HS-27A (cell line): Measurements from ENCODE around the gene GLDN.

Source experiments
- DNase-seq: peaks from one replicate; pipeline ENCODE4 v3.0.0-alpha.2; 2012; ENCODE audit warnings: low read depth, missing footprints

The GLDN gene

GRCh38 chr15:51322621-51323296 is 18.7 kb upstream of the GLDN start:
- no peak for DNase-seq

GRCh38 chr15:51323749-51324148 is 17.7 kb upstream of the GLDN start:
- DNase-seq = no peak

DNA sequence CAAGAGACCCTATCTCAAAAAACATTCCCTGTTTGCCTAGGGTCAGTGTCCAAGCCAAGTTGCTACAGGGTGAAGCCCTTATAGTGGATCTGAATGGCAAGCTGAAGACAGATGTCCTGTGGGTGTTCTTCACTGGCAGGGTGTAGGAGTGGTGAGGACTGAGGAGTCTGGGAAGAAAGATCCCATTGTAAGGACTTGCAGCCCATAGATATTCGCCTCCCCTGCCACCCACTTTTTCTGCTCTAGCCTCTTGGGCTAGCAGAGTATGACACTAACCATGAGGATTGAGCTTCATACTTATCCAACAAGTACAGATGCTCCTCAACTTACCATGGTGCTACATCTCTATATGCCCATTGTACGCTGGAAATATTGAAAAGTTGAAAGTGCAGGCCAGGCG is 16.3 kb upstream of the GLDN start:
- no peak for DNase-seq

DNA sequence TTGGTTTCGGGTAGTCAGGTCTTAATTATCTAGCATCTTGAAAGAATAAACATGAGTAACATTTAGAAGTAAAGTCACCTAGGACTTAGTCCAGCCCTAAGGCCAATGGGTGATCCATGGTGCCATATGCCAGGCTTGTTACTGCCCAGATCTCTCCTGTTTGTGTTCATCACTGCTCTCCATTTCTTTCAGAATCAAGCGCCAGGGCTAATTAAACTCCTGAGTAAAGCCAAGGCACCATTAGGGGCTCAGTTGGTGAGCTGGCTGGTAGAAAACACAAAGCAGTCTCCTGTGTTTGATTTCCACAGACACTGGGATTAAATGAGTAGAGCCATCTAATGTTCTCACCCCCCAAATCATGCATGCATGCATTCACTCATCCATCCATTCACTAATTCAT is 14.4 kb upstream of the GLDN start:
- no peak for DNase-seq

DNA sequence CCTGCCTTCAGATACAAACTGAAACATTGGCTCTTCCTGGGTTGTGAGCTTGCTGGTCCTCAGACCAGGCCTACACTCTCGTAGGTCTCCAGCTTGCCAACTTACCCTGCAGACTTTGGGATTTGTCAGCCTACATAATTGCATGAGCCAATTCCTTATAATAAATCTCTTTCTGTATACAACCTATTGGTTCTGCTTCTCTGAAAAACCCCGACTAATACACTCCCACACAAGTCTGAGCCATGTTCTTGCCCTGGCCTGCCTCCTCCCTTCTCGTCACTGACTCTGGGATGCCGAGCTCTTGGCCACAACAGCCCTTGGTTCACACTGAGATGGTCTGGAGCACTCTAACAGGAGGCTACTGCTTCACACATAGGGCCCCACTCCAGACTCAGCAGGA is 12.5 kb upstream of the GLDN start:
- DNase-seq = no peak

DNA sequence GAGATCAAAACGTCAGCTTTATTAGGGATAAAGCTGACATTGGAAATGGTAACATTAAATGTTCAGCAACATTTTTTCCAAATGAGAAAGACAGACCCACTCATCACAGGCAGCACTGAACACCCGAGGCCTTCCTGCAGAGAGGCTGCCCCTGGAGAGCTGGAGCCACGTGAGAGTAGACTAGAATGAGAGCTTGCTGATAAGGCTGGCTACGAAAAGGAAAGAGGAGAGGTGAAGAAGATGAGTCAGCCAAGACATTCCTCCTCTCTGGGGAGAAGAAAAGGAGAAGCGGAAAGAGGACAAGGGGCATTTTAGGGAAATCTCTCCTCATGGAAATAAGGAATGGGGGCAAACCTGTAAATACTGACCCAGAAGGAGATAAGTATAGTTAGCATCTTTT is 10.3 kb upstream of the GLDN start:
- no peak for DNase-seq

GRCh38 chr15:51332206-51333147 is 9.0 kb upstream of the GLDN start:
- no peak for DNase-seq

- no peak for DNase-seq
Observed at GRCh38 chr15:51333571-51333970, 7.9 kb upstream of the GLDN start.

GRCh38 chr15:51334011-51334451 is 7.4 kb upstream of the GLDN start:
- DNase-seq = no peak

GRCh38 chr15:51335087-51335486 is 6.4 kb upstream of the GLDN start:
- DNase-seq = no peak

GRCh38 chr15:51335538-51336410 is 5.7 kb upstream of the GLDN start:
- no peak for DNase-seq

- DNase-seq = no peak
Observed at GRCh38 chr15:51338496-51338895, 3.0 kb upstream of the GLDN start, which contains the start of gene CYP19A1. CYP19A1 (minus strand) TSS chr15:51338596; CDS start chr15:51242912, 95,684 bp downstream.

DNA sequence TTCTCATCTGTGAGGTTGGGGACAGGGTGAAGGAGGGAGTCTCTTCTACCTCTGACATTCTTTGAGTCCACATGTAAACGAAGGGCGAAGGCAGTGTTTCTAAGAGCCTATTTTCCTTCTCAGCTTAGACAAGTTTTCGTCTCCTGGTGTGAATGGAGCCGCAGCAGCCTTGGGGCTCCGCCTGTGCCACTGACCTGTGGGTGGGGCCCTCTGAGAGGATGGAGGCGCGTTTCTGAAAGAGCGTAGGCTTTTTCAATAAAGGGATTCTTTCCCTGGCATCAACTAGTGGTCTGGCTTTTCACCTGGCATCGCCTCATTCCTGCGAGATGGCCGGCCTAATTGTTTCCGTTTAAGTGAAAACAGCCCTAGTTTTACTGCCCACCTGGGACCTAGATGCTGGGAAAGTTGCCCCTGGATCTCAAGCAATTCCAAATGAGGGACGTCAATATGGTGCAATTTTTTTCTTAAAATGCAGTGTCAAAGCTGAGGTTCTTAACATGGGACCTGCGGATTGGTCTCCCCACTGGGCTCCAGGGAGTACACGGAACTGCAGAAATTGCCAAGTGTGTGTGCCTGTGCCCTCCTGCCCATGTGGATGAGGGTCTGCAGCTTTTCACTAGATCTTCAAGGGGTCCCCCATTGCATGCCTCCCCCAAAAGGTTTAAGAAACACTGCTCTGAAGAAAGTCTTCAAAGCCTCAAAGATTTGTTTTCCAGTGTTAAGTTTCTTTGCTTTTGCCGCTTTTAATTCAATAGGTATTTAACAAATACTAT is 958 bp downstream of the GLDN start:
- no peak for DNase-seq

DNA sequence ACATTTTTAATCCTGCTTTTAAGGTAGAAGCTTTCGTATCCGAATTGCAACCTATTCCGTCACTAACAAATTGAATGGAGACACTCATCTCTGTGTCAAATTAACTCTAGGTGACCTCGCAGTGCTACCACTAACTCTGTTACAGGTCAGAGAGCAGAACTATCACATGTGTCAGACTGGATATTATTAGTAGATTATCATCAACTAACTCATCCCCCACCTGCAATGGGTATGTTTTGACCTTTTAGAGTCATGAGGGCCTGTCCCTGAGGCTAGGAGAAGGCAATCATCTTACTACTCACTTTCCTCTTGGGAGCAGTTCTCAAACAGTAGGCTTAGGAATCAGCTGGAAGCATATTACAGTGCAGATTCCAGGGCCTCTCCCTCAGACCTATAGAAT is 2.0 kb downstream of the GLDN start:
- DNase-seq = no peak

DNA sequence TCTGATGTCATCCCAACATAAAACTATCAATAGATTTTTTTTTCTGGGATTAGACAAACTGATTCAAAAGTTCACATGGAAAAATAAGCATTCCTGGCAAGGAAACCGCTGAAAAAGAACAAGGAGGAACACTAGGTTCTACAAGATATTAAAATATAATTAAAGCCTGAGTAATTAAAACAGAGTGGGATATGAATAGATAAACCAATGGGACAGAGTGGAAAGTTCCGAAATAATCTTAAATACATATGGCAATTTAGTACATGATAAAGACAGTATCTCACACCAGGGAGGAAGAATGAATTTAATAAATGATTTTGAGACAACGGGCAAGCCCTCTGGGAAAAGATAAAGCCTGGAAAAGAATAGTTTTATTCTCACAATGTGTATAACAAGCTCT is 4.7 kb downstream of the GLDN start:
- DNase-seq = no peak

DNA sequence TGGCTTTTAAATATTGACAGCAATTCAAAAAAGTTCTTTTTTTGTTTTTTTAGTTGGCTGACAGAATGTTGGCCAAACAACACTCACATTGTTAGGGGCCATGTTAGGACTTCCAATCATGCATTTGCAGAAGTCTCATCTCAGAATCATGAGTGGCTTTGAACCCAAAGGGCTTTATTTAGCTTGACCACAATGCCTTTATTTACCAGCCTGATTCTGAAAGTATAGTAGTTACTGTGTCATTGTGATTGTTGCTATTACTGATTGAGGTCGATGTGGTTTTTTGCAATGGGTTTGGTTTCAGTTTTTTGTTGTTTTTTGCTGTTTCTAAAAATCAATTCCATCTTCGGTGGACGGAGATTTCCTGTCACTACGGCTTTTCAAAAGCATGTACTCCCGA is 7.2 kb downstream of the GLDN start:
- DNase-seq = no peak

DNA sequence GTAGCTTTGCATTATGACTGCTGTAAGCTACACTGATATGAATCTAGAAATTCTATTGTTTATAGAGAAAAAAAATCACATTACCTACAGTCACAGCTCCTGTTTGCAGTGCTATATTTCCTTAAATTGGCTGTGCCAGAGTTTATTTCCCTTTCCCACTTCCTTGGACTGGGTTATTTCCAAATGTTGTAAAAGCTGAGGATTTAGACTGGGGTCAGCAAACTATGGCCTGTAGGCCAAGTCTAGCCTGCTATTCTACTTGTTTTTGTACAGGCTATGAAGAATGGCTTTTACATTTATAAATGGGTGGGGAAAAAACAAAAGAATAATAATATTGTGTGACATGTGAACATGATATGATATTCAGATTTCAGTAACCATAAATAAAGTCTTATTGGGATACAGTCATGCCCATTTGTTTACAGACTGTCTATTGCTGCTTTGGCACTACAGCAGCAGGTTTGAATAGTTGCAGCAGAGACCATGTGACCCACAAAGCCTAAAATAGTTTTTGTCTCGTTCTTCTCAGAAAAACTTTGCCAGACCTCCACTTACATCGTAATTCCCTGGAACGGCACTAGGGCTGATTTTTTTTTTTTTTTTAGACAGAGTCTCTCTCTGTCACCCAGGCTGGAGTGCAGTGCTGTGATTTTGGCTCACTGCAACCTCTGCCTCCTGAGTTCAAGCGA is 7.8 kb downstream of the GLDN start:
- DNase-seq = no peak

- no peak for DNase-seq
Observed at GRCh38 chr15:51350723-51351122, 9.3 kb downstream of the GLDN start.

DNA sequence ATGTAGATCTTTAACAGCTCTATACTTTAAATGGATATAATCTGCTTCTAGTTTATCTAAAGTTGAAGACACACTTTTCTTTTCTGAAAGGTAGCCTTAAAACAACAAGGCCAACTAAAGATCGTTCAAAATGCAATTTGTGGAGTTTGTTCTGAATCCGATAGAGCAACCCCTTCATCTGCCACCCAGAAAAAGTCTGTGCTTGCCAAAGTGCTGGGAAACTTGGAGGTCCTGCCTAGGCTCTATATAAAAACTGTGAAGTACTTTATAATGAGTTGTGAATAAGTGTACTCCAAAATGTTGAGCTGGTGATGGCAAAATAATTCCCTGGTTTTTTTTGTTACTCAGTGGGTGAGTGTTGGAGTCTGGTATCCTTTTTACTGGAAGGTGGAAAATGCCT is 12.5 kb downstream of the GLDN start:
- DNase-seq = no peak

DNA sequence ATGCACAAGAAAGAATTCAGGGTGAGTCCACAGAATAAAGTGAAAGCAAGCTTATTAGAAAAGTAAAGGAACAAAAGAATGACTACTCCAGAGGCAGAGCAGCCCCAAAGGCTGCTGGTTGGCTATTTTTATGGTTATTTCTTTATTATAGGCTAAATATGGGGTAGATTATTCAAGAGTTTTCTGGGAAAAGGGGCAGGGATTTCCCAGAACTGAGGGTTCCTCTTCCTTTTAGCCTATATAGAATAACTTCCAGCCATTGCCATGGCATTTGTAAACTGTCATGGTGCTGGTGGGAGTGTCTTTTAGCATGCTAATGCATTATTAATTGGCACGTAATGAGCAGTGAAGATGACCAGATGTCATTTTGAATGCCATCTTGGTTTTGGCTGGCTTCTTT is 13.6 kb downstream of the GLDN start:
- no peak for DNase-seq

GRCh38 chr15:51356147-51356546 is 14.7 kb downstream of the GLDN start:
- DNase-seq = no peak
